ENCODE data around the gene ROBO2.

Gene ROBO2

GRCh38 chr3:77372018-77372417 lies 332.1 kb downstream of the ROBO2 start:
- TF ChIP-seq, protein P1, sequence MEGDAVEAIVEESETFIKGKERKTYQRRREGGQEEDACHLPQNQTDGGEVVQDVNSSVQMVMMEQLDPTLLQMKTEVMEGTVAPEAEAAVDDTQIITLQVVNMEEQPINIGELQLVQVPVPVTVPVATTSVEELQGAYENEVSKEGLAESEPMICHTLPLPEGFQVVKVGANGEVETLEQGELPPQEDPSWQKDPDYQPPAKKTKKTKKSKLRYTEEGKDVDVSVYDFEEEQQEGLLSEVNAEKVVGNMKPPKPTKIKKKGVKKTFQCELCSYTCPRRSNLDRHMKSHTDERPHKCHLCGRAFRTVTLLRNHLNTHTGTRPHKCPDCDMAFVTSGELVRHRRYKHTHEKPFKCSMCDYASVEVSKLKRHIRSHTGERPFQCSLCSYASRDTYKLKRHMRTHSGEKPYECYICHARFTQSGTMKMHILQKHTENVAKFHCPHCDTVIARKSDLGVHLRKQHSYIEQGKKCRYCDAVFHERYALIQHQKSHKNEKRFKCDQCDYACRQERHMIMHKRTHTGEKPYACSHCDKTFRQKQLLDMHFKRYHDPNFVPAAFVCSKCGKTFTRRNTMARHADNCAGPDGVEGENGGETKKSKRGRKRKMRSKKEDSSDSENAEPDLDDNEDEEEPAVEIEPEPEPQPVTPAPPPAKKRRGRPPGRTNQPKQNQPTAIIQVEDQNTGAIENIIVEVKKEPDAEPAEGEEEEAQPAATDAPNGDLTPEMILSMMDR (IDR thresholded peaks at IDR 0.05; ENCODE audit: insufficient read depth, low read depth, low read length, missing control alignments), result no peak
- DNase-seq (ENCODE audit: low read depth), result no peak

GRCh38 chr3:77372634-77373346 lies 332.9 kb downstream of the ROBO2 start:
- no peak overlapping the region for H3K4me3 ChIP-seq (ENCODE audit: low read length)
- TF ChIP-seq, protein P1 (IDR thresholded peaks at IDR 0.05; ENCODE audit: insufficient read depth, low read depth, low read length, missing control alignments), result no peak
- no peak for DNase-seq (ENCODE audit: low read depth)

More at GRCh38 chr3:77372018-77372417, 332.1 kb downstream of the ROBO2 start:
- no peak overlapping the region for H3K4me3 ChIP-seq (ENCODE audit: low read length)

GRCh38 chr3:77373619-77374018 lies 333.7 kb downstream of the ROBO2 start:
- TF ChIP-seq, protein P1 (IDR thresholded peaks at IDR 0.05; ENCODE audit: insufficient read depth, low read depth, low read length, missing control alignments), result no peak
- no peak overlapping the region for H3K4me3 ChIP-seq (ENCODE audit: low read length)
- DNase-seq (ENCODE audit: low read depth), result no peak

DNA sequence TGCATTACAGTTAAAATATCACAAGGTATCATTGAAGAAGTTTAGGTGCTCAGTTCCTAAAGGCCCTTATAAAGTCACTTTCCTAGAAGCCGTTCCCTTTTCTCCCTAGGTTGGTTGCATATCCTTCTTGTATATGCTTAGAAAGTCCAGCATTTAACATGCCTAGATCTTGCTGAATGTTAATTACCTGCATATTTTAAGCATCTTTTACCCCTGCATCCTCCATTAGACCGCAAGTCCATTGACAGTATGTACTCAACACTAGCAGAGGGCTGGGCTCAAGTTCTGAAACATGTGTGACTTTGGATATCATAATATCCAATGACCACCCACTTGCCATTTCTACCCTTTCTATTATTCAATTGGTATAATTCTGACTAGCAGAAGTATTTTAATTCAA lies 336.6 kb downstream of the ROBO2 start:
- TF ChIP-seq, protein P1 (IDR thresholded peaks at IDR 0.05; ENCODE audit: insufficient read depth, low read depth, low read length, missing control alignments), result no peak
- DNase-seq (ENCODE audit: low read depth), result no peak
- H3K4me3 ChIP-seq (ENCODE audit: low read length), result no peak overlapping the region

- DNase-seq (ENCODE audit: low read depth), result no peak
- TF ChIP-seq, protein P1 (IDR thresholded peaks at IDR 0.05; ENCODE audit: insufficient read depth, low read depth, low read length, missing control alignments), result no peak
- no peak overlapping the region for H3K4me3 ChIP-seq (ENCODE audit: low read length)
Measured at GRCh38 chr3:77377717-77378116, 337.8 kb downstream of the ROBO2 start.

- no peak for DNase-seq (ENCODE audit: low read depth)
- TF ChIP-seq, protein P1 (IDR thresholded peaks at IDR 0.05; ENCODE audit: insufficient read depth, low read depth, low read length, missing control alignments), result no peak
- no peak overlapping the region for H3K4me3 ChIP-seq (ENCODE audit: low read length)
Measured at GRCh38 chr3:77380136-77380535, 340.2 kb downstream of the ROBO2 start.

GRCh38 chr3:77381431-77381830 lies 341.5 kb downstream of the ROBO2 start:
- DNase-seq (ENCODE audit: low read depth), result no peak
- H3K4me3 ChIP-seq (ENCODE audit: low read length), result no peak overlapping the region
- TF ChIP-seq, protein P1 (IDR thresholded peaks at IDR 0.05; ENCODE audit: insufficient read depth, low read depth, low read length, missing control alignments), result no peak
